Neural cell (in vitro differentiated cells): ENCODE results near the gene HBM. TPM values are rescaled to one million over a fixed set of nuclear protein-coding genes. Genes with fewer than 3 reads are reported as not detected.

Experiments used
- H2AFZ ChIP-seq: fragments of 200-600, 300-800 bp; sonication (generic), shearing (Covaris generic); 2 replicates; pipeline ENCODE4 v1.6.0; 2014; ENCODE audit warnings: low read depth, mild to moderate bottlenecking, antibody characterized with exemption, low read length, moderate library complexity
- H3F3A ChIP-seq: fragments of 200-600 bp; shearing (Covaris generic); 2 replicates; pipeline ENCODE4 v1.6.1; 2016; ENCODE audit warnings: mild to moderate bottlenecking, moderate library complexity, mixed read lengths, antibody characterized with exemption, low read length; ENCODE audit not compliant: insufficient read depth, poor library complexity, severe bottlenecking
- H3K27ac ChIP-seq: fragments of 200-600, 300-800 bp; sonication (generic), shearing (Covaris generic); 2 replicates; pipeline ENCODE4 v1.5.1; 2014; ENCODE audit warnings: mild to moderate bottlenecking, low read length, moderate library complexity
- H3K27me3 ChIP-seq: fragments of 300-800, 200-600 bp; sonication (generic), shearing (Covaris generic); 2 replicates; pipeline ENCODE4 v1.6.0; 2014; ENCODE audit warnings: mild to moderate bottlenecking, low read depth, low read length, moderate library complexity; ENCODE audit not compliant: insufficient read depth
- H3K36me3 ChIP-seq: fragments of 300-800, 200-600 bp; sonication (generic), shearing (Covaris generic); 2 replicates; pipeline ENCODE4 v1.5.1; 2014; ENCODE audit warnings: mild to moderate bottlenecking, antibody characterized with exemption, low read length, moderate library complexity; ENCODE audit not compliant: insufficient read depth
- H3K4me2 ChIP-seq: fragments of 300-800, 200-600 bp; sonication (generic), shearing (Covaris generic); 2 replicates; pipeline ENCODE4 v1.6.0; 2014; ENCODE audit warnings: mild to moderate bottlenecking, low read length
- H3K4me3 ChIP-seq: fragments of 300-800, 200-600 bp; sonication (generic), shearing (Covaris generic); 2 replicates; pipeline ENCODE4 v1.5.1; 2014; ENCODE audit warnings: mild to moderate bottlenecking, low read length, moderate library complexity
- H3K79me2 ChIP-seq: fragments of 200-600 bp; shearing (Covaris generic); replicated peaks from 2 replicates; pipeline ENCODE4 v1.6.0; 2014; ENCODE audit warnings: mild to moderate bottlenecking, low read length, moderate library complexity; ENCODE audit not compliant: insufficient read depth
- H3K9ac ChIP-seq: fragments of 300-800, 200-600 bp; sonication (generic), shearing (Covaris generic); 2 replicates; pipeline ENCODE4 v1.6.1; 2016; ENCODE audit warnings: mild to moderate bottlenecking, low read length, mixed read lengths
- H3K9me2 ChIP-seq: fragments of 200-600 bp; shearing (Covaris generic); 2 replicates; pipeline ENCODE4 v1.6.1; 2016; ENCODE audit warnings: mild to moderate bottlenecking, low read length, mixed read lengths; ENCODE audit not compliant: insufficient read depth
- H3K9me3 ChIP-seq: fragments of 200-600, 300-800 bp; sonication (generic), shearing (Covaris generic); 2 replicates; pipeline ENCODE4 v1.6.1; 2016; ENCODE audit warnings: mild to moderate bottlenecking, mixed run types, low read length, moderate library complexity, mixed read lengths
- H4K20me1 ChIP-seq: fragments of 200-600 bp; shearing (Covaris generic); 2 replicates; pipeline ENCODE4 v1.6.1; 2016; ENCODE audit warnings: mild to moderate bottlenecking, mixed run types; ENCODE audit not compliant: insufficient read depth
- CTCF ChIP-seq: fragments of 450-650 bp; IDR thresholded peaks from 2 replicates; pipeline ENCODE4 v1.5.1; 2014; ENCODE audit warnings: antibody characterized with exemption, mild to moderate bottlenecking, moderate library complexity; ENCODE audit not compliant: poor library complexity, severe bottlenecking
- EP300 ChIP-seq: fragments of 450-650 bp; conservative IDR thresholded peaks from 2 replicates; pipeline ENCODE4 v1.6.1; 2014; ENCODE audit warnings: antibody characterized with exemption, mild to moderate bottlenecking, moderate library complexity; ENCODE audit not compliant: poor library complexity, severe bottlenecking
- EZH2 ChIP-seq: fragments of 200-600, 300-800 bp; shearing (Covaris generic), sonication (generic); IDR thresholded peaks from 2 replicates; pipeline ENCODE4 v1.6.1; 2014; ENCODE audit warnings: antibody characterized with exemption, low read length, borderline replicate concordance, mild to moderate bottlenecking; ENCODE audit not compliant: insufficient read depth, poor library complexity, severe bottlenecking
- MXI1 ChIP-seq: fragments of 450-650 bp; conservative IDR thresholded peaks from 2 replicates; pipeline ENCODE4 v1.6.1; 2014; ENCODE audit warnings: antibody characterized with exemption, mild to moderate bottlenecking; ENCODE audit not compliant: poor library complexity, severe bottlenecking
- POLR2AphosphoS5 ChIP-seq: IDR thresholded peaks from 2 replicates; pipeline ENCODE4 v1.6.1; 2012
- RAD21 ChIP-seq: fragments of 450-650 bp; conservative IDR thresholded peaks from 2 replicates; pipeline ENCODE4 v1.6.1; 2014; ENCODE audit warnings: antibody characterized with exemption, mild to moderate bottlenecking, moderate library complexity
- REST ChIP-seq: IDR thresholded peaks from 2 replicates; pipeline ENCODE4 v1.6.1; 2012; ENCODE audit warnings: borderline replicate concordance
- SMC3 ChIP-seq: fragments of 450-650 bp; conservative IDR thresholded peaks from 2 replicates; pipeline ENCODE4 v1.6.1; 2014; ENCODE audit warnings: antibody characterized with exemption, mild to moderate bottlenecking, moderate library complexity; ENCODE audit not compliant: poor library complexity
- TAF1 ChIP-seq: IDR thresholded peaks from 2 replicates; pipeline ENCODE4 v1.6.1; 2012; ENCODE audit warnings: low read depth
- polyA plus RNA-seq: library from polyadenylated mRNA; depleted of rRNA; stranded (reverse); fragments of >200 nt; gene quantifications from 2 replicates; pipeline ENCODE4 v1.2.3, GENCODE V29; 2014

The HBM gene
- polyA plus RNA-seq, 1 donor from 2014 or later, result not detected

- Histone ChIP-seq H2AFZ (no peak overlapping the region), H3F3A (no peaks in the 10 kb centered on the region), H4K20me1 (no peaks in the 10 kb centered on the region), H3K4me3 (no peak overlapping the region), H3K9me2 (no peaks in the 10 kb centered on the region), H3K9ac (no peak overlapping the region), H3K36me3 (no peaks in the 10 kb centered on the region), H3K9me3 (no peaks in the 10 kb centered on the region), H3K4me2 (no peak overlapping the region), H3K27ac (no peak overlapping the region), H3K79me2 (no peaks in the 10 kb centered on the region), H3K27me3 (peaks cover 62% of the 10 kb centered on the region)
- TF ChIP-seq MXI1 (no peak), SMC3 (no peak), TAF1 (no peak), EZH2 (no peak), RAD21 (no peak), POLR2AphosphoS5 (no peak), REST (no peak), CTCF (no peak)
Observed at GRCh38 chr16:177394-177822, 11.6 kb downstream of the HBM start.

- Histone ChIP-seq H3K36me3 (no peaks in the 10 kb centered on the region), H2AFZ (no peak overlapping the region), H3K79me2 (no peaks in the 10 kb centered on the region), H3K9me2 (no peaks in the 10 kb centered on the region), H3K9ac (no peak overlapping the region), H3K27ac (no peak overlapping the region), H3F3A (no peaks in the 10 kb centered on the region), H3K4me2 (no peak overlapping the region), H4K20me1 (no peaks in the 10 kb centered on the region), H3K4me3 (no peak overlapping the region), H3K27me3 (peaks cover 62% of the 10 kb centered on the region), H3K9me3 (no peaks in the 10 kb centered on the region)
- TF ChIP-seq EP300 (no peak), TAF1 (no peak), POLR2AphosphoS5 (no peak), MXI1 (no peak), SMC3 (no peak), RAD21 (no peak), EZH2 (no peak), CTCF (no peak), REST (no peak)
Observed at GRCh38 chr16:177981-178667, 12.3 kb downstream of the HBM start.
